ENCODE data around the gene MINDY4B.

- TF ChIP-seq CTCF (IDR thresholded peaks at IDR 0.05) (no peak), POLR2A (IDR thresholded peaks at IDR 0.05) (no peak)
Observed at GRCh38 chr3:150920236-150920635, 15.0 kb upstream of the MINDY4B start.
